K562 (cell line): Measurements from ENCODE around the gene UQCRH. TPM values are rescaled to one million over a fixed set of nuclear protein-coding genes. Genes with fewer than 3 reads are reported as not detected.

Source experiments
- ARID1B ChIP-seq: fragments of 450-650 bp; IDR thresholded peaks from 2 replicates; pipeline ENCODE4 v1.6.1; 2016; ENCODE audit warnings: antibody characterized with exemption, mild to moderate bottlenecking, inconsistent platforms
- BRF1 ChIP-seq: IDR thresholded peaks from 3 replicates; pipeline ENCODE4 v1.6.1; 2011; ENCODE audit warnings: borderline replicate concordance, mild to moderate bottlenecking; ENCODE audit not compliant: insufficient read length; ENCODE audit errors: extremely low read depth
- CBX8 ChIP-seq: fragments of 200-600 bp; sonication (generic); IDR thresholded peaks from 2 replicates; pipeline ENCODE4 v1.6.1; 2012; ENCODE audit warnings: borderline replicate concordance, mixed run types, low read depth, mild to moderate bottlenecking, moderate library complexity, mixed read lengths, low read length, control low read depth, inconsistent platforms; ENCODE audit not compliant: poor library complexity, severe bottlenecking; ENCODE audit errors: extremely low read depth
- DIDO1 ChIP-seq: fragments of 450-650 bp; IDR thresholded peaks from 2 replicates; pipeline ENCODE4 v1.6.1; 2016; ENCODE audit warnings: low read depth, missing biosample characterization, missing genetic modification characterization
- MLX ChIP-seq, 2 experiments: fragments of 450-650 bp in 1 of 2; sonication (generic) in 1 of 2; formaldehyde crosslinking; conservative IDR thresholded peaks; 2 replicates each; pipeline versions ENCODE4 v1.4.0 to v1.8.1; 2020 to 2022; ENCODE audit warnings: mild to moderate bottlenecking in 1 of 2, missing genetic modification reagents in 1 of 2
- NR0B1 ChIP-seq: fragments of 450-650 bp; IDR thresholded peaks from one replicate; pipeline ENCODE4 v1.6.1; 2018; ENCODE audit warnings: mild to moderate bottlenecking, moderate library complexity; ENCODE audit not compliant: partially characterized antibody
- POU5F1 ChIP-seq: fragments of 150-350 bp; IDR thresholded peaks from 2 replicates; pipeline ENCODE4 v1.6.1; 2014; ENCODE audit warnings: borderline replicate concordance, low read length, low read depth, mild to moderate bottlenecking; ENCODE audit not compliant: partially characterized antibody
- PREB ChIP-seq: sonication (generic); formaldehyde crosslinking; IDR thresholded peaks from 2 replicates; pipeline ENCODE4 v1.8.1; 2023; ENCODE audit warnings: mild to moderate bottlenecking, missing genetic modification reagents
- PYGO2 ChIP-seq: fragments of 450-650 bp; IDR thresholded peaks from 2 replicates; pipeline ENCODE4 v1.6.1; 2016; ENCODE audit warnings: mild to moderate bottlenecking, missing genetic modification characterization, moderate library complexity, missing compliant biosample characterization
- RB1 ChIP-seq: fragments of 450-650 bp; IDR thresholded peaks from 2 replicates; pipeline ENCODE4 v1.6.1; 2017; ENCODE audit warnings: low read depth, mild to moderate bottlenecking
- RBM34 ChIP-seq: fragments of 200-400 bp; formaldehyde crosslinking; IDR thresholded peaks from 2 replicates; pipeline ENCODE4 v1.6.1; 2018; ENCODE audit warnings: low read length, borderline replicate concordance; ENCODE audit not compliant: insufficient read depth
- SIN3A ChIP-seq, 2 experiments: fragments of 150-350 bp in 1 of 2; IDR thresholded peaks; 2 replicates each; pipeline ENCODE4 v1.6.1; 2011 to 2016; ENCODE audit warnings: borderline replicate concordance in 2 of 2, low read depth in 2 of 2, low read length in 2 of 2, mild to moderate bottlenecking in 2 of 2, moderate library complexity in 2 of 2; ENCODE audit not compliant: control insufficient read depth in 1 of 2
- SMAD4 ChIP-seq: fragments of 250-450 bp; sonication (Bioruptor Pico); conservative IDR thresholded peaks from 2 replicates; pipeline ENCODE4 v1.8.0; 2021; ENCODE audit warnings: inconsistent platforms, mild to moderate bottlenecking, moderate library complexity
- STAT5A ChIP-seq: IDR thresholded peaks from 2 replicates; pipeline ENCODE4 v1.6.1; 2012; ENCODE audit warnings: low read length, inconsistent platforms, borderline replicate concordance
- TCF7L2 ChIP-seq: fragments of 150-350 bp; IDR thresholded peaks from 2 replicates; pipeline ENCODE4 v1.6.1; 2016; ENCODE audit warnings: low read depth, mild to moderate bottlenecking, low read length, moderate library complexity
- THAP7 ChIP-seq: fragments of 250-450 bp; sonication (Bioruptor Pico); IDR thresholded peaks from 2 replicates; pipeline ENCODE4 v1.5.0; 2021
- ZNF41 ChIP-seq: fragments of 250-450 bp; sonication (Bioruptor Pico); conservative IDR thresholded peaks from 2 replicates; pipeline ENCODE4 v1.4.0; 2020; ENCODE audit warnings: mild to moderate bottlenecking
- ZSCAN32 ChIP-seq: fragments of 450-650 bp; formaldehyde crosslinking; IDR thresholded peaks from 2 replicates; pipeline ENCODE4 v1.4.0; 2020; ENCODE audit warnings: mild to moderate bottlenecking, moderate library complexity
- polyA plus RNA-seq, 8 experiments: library from polyadenylated mRNA; depleted of rRNA in 4 of 8; stranded (reverse) in 5 of 8; unstranded in 3 of 8; fragments of >200 nt; fragmentation: Nextera tagmentation in 2 of 8; fragmentation: Illumina TruSeq in 1 of 8; extraction: Ambion mirVana in 2 of 8; extraction: Trizol in 1 of 8; gene quantifications; 2 replicates each; pipeline versions ENCODE4 v1.2.1 to v1.2.3, GENCODE V29; 2011 to 2014; ENCODE audit warnings: inconsistent platforms in 1 of 8, missing spikeins in 1 of 8
- total RNA-seq, 7 experiments: library from RNA; depleted of rRNA in 6 of 7; stranded (reverse); fragments of >200 nt in 6 of 7; fragmentation: Illumina TruSeq in 2 of 7; extraction: Trizol in 2 of 7; gene quantifications; 2 replicates each; pipeline versions ENCODE4 v1.2.1 to v1.2.3, GENCODE V29; 2011 to 2021; ENCODE audit warnings: low replicate concordance in 1 of 7
- TF ChIP-seq, protein P1 (sequence below): fragments of 450-650 bp; formaldehyde crosslinking; IDR thresholded peaks from 2 replicates; pipeline ENCODE4 v1.4.0; 2022; ENCODE audit warnings: missing genetic modification characterization
- TF ChIP-seq, protein P2 (sequence below): sonication (generic); formaldehyde crosslinking; IDR thresholded peaks from 2 replicates; pipeline ENCODE4 v1.9.0; 2022; ENCODE audit warnings: mild to moderate bottlenecking, missing genetic modification reagents

UQCRH gene
- total and polyA plus RNA-seq, 9 of the 15 experiments (the other 6 are each of a cell fraction or from before 2014, with no cell fraction given) = 1,267 to 5,184 (median 2,410) TPM

DNA sequence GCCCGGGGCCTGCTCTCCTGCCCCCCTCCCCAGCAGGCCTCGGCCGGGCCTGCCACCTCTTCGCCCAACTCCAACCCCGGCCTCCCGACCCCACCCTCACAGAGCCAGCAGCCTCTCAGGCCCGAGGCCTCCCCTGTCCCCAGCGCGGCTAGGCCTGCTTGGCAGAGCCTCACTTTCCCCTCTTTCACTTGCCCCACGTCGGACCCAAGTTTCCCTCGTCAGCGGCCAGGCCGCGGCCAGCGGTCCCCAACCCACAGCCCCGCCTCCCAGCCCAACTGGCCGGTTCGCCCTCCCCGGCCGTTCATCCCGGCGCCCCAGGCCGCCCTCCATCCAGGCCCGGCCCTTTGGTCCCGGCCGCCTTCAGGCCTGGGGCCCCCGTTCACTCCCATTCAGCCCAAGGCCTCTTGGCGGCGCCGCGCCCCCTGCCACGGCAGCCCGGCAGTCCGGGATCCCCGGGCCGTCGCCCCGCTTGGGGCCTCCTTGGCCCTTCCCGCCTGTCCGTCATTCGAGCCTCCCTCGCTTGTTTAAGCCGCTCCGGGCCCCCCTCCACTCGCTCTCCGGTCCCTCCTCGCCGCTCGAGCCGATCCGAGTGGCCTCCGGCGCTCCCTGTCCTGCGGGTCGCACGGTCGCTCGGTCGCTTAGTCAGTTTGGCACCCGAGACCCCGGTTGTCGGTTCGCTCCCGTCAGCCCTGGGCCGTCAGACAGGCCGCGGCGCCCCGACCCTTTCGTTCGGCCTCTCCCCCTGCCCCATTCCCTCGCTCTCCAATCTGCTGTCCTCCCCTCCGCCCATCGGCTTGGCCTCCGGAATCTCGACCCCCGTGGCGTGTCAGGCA lies 1.5 kb upstream of the UQCRH start (continued):
- TF ChIP-seq SIN3A (IDR thresholded peaks at IDR 0.05; ENCODE audit: borderline replicate concordance in 2 of 2, control insufficient read depth in 1 of 2, low read depth in 2 of 2, low read length in 2 of 2) (peak in 1 of 2 experiments; percentile 70; a peak in 1 of 4 replicates), DIDO1 (tag) (no peak), BRF1 (no peak), RB1 (peak; percentile 62; the same call in 1 of the 2 replicates), ZNF41 (no peak), STAT5A (no peak), RBM34 (0 out of 2 replicates have a peak, but pooled peaks have one; percentile 85), POU5F1 (no peak), ARID1B (peak; percentile 27; the same call in 1 of the 2 replicates), CBX8 (no peak), MLX (CRISPR knock-in tag; conservative IDR thresholded peaks at IDR 0.05) (no peak), SMAD4 (no peak; the same call in 1 of the 2 replicates), TCF7L2 (no peak), PYGO2 (no peak), PREB (CRISPR knock-in tag) (no peak), THAP7 (no peak; the same call in 1 of the 2 replicates), NR0B1 (no peak), ZSCAN32 (CRISPR knock-in tag) (no peak)
- TF ChIP-seq, protein P1, sequence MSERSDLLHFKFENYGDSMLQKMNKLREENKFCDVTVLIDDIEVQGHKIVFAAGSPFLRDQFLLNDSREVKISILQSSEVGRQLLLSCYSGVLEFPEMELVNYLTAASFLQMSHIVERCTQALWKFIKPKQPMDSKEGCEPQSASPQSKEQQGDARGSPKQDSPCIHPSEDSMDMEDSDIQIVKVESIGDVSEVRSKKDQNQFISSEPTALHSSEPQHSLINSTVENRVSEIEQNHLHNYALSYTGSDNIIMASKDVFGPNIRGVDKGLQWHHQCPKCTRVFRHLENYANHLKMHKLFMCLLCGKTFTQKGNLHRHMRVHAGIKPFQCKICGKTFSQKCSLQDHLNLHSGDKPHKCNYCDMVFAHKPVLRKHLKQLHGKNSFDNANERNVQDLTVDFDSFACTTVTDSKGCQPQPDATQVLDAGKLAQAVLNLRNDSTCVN (CRISPR knock-in tag) = peak; percentile 4; the same call in 1 of the 2 replicates
- TF ChIP-seq, protein P2, sequence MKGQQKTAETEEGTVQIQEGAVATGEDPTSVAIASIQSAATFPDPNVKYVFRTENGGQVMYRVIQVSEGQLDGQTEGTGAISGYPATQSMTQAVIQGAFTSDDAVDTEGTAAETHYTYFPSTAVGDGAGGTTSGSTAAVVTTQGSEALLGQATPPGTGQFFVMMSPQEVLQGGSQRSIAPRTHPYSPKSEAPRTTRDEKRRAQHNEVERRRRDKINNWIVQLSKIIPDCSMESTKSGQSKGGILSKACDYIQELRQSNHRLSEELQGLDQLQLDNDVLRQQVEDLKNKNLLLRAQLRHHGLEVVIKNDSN (CRISPR knock-in tag) = no peak; the same call in 1 of the 2 replicates
